IPS-18c (cell line): ENCODE data around the gene HIVEP3.

Source experiments
- H3K4me3 ChIP-seq: 2 replicates; pipeline ENCODE4 v1.7.0; 2013; ENCODE audit warnings: low read depth, mild to moderate bottlenecking, low read length, moderate library complexity; ENCODE audit not compliant: insufficient read depth
- H3K9me3 ChIP-seq: one replicate; pipeline ENCODE4 v1.6.1; 2013; ENCODE audit warnings: mild to moderate bottlenecking, low read length, moderate library complexity; ENCODE audit not compliant: control insufficient read depth, insufficient read depth

Gene HIVEP3

DNA sequence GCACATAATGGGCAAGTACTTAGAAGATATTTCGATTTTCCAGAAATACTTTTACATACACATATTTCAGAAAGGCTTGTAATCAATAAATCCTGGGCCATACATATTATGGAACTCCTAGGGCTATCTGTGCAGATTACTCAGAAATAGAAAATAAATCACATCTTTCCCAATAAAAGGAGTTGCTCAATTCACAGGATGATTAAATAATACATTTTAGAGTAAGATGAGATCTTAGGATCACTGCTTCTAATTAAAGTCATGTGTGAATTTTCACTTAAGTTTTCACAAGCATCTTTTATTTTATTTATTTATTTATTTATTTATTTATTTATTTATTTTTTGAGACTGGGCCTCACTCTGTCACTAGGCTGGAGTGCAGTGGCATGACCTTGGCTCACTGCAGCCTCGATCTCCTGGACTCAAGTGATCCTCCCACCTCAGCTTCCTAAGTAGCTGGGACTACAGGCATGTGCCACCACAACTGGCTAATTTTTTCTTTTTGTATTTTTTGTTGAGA lies 144.2 kb downstream of the HIVEP3 start:
- Histone ChIP-seq H3K9me3 (no peaks in the 10 kb centered on the region), H3K4me3 (no peak overlapping the region)

DNA sequence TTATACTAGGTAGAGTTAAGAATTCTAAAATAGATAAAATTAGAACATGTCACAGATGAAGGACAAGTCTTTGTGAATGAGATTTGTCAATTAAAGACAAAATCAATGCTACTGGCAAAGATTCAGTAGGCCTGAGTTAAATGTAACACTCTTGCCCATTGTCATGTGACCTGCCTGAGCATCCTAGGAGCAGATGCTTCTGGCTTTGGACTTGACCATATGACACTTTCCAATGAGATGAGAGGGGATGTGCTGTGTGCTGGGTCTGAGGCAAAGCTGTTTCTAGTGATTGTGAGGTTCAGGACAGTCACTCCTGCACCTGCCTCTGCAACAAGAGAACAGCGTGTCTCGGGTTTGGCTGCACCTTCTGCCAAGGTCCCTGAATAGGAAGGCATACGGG lies 144.9 kb downstream of the HIVEP3 start:
- Histone ChIP-seq H3K9me3 (no peaks in the 10 kb centered on the region), H3K4me3 (no peak overlapping the region)

DNA sequence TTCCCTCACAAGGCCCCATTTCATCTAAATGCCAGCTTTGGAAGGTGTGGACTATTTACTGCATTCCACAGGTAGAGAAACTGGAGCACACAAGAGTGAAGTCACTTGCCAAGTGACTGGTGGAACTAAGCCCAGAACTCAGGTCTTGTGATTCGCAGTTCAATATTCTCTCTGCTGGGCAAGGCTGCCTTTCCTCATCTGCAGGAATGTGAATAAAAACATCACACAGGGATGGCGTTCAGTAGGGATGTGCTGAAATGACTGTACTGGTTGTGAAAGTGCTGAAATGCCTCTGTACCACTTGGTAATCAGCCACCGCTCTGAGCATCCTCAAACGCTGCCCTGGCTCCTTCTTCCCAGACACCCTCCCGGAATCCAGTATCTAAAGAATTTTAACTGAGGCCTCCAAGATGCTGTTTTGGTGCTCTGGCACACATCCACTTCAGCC lies 145.6 kb downstream of the HIVEP3 start:
- no peaks in the 10 kb centered on the region for H3K9me3 ChIP-seq
- H3K4me3 ChIP-seq: no peak overlapping the region

DNA sequence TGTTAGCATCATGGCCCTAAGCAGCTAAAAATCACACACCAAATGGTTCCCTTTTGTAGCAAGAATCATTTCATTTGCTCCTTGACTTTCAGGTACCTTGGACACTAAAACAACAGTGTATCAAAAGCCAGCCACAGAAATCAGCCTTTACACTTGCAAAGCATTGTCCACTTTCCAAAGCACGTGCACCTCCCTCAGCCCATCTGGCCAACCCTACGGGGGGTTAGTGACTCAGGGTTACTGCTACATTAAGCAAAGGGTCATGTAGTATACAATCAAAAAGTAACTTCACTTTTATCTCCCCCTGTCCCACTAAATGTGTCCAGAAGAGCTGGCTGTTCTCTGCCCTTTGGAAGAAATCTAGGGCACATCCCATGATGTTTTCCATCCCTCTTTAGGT lies 149.7 kb downstream of the HIVEP3 start:
- H3K4me3 ChIP-seq: no peak overlapping the region
- H3K9me3 ChIP-seq: no peaks in the 10 kb centered on the region

DNA sequence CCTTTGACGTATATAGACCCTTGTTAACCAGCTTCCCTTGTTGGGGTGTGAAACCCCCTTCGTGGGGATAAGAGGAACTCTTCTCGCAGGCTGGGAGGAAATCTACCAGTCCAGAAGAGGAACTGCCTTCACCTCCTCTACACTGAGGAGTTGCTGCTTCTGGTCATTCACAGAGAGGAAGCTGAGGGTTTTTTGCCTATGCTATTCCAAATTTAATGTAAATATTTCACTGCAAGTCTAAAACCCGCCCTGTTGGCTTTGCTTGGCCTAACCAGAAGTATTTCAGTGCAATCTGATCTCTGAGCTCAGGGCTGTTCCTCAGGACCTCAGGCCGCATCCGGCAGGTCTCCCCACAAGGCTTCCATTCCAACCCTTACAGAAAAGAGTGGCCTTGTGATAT lies 150.1 kb downstream of the HIVEP3 start:
- Histone ChIP-seq H3K9me3 (no peaks in the 10 kb centered on the region), H3K4me3 (no peak overlapping the region)

DNA sequence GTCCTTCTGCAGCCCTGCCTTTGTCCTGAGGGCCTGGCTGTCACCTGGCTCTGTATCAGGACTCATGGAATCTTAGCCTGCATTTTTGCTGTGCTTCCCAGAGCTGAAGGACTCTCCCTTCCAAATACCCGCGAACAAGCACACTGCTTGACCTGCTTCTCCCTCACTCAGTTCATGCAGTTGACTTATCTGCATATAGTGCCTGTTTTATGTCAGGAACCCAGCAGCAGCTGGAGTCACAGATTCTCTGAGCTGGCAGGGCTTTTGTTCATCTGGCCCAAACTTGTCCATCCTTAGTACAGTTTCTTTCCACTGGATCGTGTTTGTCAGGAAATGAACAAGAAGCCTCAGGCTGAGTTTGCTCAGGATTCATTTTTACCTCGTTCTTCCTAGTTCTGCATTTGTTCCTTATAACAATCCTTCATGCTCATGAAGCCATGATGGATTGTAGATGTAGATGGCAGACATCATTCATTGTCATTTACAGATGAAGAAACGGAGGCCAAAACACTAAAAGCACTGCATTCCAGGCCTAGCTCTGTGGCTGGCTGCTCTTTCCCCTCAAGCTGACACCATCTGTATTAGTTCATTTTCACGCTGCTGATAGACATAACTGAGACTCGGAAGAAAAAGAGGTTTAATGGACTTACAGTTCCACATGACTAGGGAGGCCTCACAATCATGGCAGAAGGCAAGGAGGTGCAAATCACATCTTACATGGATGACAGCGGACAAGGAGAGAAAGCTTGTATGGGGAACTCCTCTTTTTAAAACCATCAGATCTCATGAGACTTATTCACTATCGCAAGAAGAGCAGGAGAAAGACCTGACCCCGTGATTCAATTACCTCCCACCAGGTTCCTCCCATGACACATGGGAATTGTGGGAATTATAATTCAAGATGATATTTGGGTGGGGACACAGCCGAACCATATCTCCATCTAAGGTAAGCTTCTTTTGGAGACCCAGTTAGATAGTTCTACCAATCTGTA lies 150.9 kb downstream of the HIVEP3 start:
- no peak overlapping the region for H3K4me3 ChIP-seq

DNA sequence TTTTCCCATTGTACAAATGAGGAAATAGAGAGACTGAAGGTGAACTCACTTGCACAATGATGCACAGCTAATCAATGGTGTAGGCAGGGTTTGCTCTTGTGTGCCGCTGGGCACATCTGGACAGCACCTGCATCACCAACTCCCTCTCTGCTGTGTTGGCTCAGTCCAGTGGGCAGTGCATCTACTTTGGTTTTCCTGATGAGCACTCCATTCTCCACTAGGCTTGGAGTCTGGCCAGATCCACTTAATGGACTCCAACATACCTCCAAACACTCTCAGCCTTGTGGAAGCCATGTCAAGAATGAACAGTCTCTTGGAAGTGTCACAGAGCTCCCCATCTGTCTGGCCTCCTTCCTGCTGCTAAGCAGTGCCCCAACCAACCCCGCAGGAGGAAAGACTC lies 152.2 kb downstream of the HIVEP3 start:
- Histone ChIP-seq H3K9me3 (peaks cover 4% of the 10 kb centered on the region), H3K4me3 (no peak overlapping the region)

More for the DNA sequence above, 150.9 kb downstream of the HIVEP3 start:
- no peaks in the 10 kb centered on the region for H3K9me3 ChIP-seq

DNA sequence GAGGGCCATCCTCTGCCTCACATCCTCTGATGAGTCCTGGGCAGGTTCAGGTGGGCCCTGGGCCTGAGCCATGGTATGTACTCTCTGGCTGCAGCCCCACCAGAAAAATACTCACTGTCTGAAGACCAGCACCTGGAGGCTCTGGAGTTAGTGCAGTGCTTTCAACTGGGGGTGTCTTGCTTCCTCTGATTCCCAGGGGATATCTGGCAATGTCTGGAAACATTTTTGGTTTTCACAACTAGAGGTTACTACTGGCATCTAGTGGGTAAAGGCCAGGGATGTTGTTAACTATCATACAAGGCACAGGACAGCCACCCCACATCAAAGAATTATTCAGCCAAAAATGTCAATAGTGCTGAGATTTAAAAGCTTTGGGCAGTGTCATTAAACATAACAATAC lies 152.7 kb downstream of the HIVEP3 start:
- no peak overlapping the region for H3K4me3 ChIP-seq

DNA sequence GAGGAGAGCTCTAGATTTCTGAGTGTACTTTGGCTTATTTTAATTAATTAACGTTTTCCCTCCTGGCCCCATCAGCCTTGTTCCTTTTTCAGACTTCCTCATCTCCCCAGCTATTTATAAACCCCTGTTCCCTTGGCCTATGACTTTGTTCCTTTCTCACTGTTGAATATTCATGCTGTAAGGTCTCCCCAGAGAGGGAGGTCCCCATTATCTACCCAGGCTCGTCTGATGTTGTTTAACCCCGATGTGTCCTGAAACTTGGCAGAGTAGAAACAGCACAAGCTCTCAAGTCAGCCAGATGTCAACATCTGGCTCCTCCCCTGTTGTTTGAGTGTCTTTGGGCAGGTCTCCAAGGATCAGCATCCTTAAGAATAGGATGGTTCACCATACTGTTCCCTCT lies 153.6 kb downstream of the HIVEP3 start:
- Histone ChIP-seq H3K4me3 (no peak overlapping the region), H3K9me3 (peaks cover 4% of the 10 kb centered on the region)

More for the DNA sequence above, 152.7 kb downstream of the HIVEP3 start:
- H3K9me3 ChIP-seq: peaks cover 4% of the 10 kb centered on the region

DNA sequence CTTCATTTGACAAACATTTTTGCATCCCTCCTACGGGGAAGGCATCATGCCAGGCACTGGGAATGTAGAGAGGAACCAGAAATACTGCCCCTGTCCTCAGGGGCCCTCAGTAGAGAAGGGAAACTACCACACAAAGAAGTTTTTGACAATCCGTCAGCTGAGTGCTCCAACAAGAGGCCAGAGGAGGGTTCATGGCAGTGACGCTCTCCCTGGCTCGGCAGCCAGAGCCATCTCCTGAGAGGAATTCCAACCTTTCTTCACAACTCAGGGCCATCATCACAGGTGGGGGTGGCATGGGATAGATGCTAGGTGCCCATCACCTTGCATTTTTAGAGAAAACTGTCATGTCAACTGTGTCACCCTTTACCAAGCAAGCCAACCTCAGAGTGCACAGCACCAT lies 154.1 kb downstream of the HIVEP3 start:
- H3K4me3 ChIP-seq: no peak overlapping the region
- H3K9me3 ChIP-seq: peaks cover 4% of the 10 kb centered on the region

DNA sequence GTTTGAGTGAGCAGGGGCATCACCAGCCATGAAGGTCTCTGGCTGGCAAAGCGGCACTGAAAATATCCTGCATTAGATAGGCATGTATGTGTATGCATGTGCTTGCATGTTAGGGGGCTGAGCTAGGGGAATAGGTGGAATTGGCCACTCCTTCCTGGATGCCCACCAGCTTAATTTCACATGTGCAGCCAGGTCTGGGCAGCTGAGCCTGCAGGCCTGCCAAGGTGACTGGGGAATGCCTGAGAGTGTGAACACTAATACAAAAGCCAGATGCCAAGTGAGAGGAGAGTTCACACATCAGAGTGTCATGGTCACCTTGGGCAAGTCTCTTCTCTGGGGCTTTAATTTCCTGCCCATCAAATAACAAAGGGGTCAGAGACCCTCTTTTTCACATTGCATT lies 155.9 kb downstream of the HIVEP3 start:
- Histone ChIP-seq H3K4me3 (no peak overlapping the region), H3K9me3 (peaks cover 4% of the 10 kb centered on the region)

DNA sequence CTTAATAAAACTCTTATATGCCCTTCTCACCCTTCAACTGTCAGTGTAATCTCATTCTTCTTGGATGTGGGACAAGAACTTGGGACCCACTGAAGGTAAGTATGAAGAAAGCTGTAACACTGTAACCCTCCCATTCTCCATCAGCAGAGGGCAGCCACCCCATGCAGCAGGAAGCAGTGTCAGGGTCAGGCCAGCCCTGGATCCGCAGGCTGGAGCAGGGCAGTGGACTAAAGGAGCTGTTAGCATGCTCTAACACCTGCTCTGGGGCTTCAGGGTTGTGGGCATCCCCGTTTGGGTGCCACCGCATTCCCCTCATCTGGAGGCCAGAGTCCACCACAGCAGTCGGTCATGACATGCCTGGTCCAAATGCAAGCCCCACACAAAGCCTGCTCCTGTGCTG lies 156.5 kb downstream of the HIVEP3 start:
- Histone ChIP-seq H3K9me3 (peaks cover 4% of the 10 kb centered on the region), H3K4me3 (no peak overlapping the region)

DNA sequence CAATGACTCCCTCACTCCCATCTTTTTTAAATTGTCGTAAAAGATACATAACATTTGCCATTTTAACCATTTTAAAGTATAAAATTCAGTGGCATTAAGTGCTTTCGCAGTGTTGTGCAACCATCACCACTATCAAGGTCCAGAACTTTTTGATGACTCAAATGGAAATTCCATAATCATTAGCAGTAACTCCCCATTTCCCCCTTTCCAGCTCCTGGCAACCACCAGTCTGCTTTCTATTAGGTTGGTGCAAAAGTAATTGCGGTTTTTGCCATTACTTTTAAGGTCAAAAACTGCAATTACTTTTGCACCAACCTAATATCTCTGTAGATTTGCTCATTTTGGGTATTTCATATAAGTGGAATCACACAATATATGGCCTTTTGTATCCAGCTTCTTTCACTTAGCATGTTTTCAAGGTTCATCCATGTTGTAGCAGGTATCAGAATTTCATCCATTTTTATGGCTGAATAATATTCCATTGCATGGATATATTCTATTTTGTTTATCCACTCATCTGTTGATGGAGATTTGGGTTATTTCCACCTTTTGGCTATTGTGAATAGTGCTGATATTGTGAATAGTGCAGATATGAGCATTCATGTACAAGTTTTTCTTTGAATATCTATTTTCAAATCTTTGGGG lies 159.7 kb downstream of the HIVEP3 start:
- Histone ChIP-seq H3K9me3 (peaks cover 4% of the 10 kb centered on the region), H3K4me3 (no peak overlapping the region)

DNA sequence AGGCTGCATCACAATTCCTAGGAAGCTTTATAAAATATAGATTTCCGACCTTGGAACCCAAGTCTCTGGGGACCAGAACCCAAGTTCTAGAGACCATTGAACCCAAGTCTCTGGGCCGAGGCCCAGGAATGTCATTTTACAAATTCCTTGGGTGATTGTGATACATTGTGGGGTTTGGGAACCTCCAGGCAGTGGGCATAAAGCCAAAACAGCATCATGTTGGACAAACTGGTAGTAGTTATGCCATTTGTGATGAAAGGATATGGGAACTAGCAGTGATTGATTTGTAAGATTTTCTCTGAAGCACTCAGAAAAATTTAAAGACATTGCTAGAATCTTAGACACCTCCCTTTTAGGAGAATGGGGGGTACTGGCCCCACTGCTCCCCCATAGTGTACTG lies 160.2 kb downstream of the HIVEP3 start:
- H3K9me3 ChIP-seq: peaks cover 4% of the 10 kb centered on the region
- H3K4me3 ChIP-seq: no peak overlapping the region

DNA sequence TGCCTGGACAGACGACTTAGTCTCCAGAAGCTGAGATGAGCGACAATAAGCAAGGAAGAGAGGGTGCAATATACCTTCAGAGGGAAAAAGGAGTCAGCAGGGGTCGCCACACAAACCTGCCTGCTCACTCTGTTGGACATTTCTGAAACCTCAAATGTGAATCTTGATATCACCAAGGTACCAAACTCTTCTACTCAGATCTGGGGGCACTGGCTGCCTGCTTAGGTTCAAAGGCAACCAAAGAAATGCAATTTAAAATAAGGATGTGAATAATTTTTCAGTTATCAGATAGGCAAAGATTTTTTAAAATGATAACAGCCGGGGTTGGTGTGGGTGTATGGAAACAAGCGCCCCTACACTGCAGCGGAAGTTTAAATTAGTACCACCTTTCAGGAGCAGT lies 164.2 kb downstream of the HIVEP3 start:
- no peaks in the 10 kb centered on the region for H3K9me3 ChIP-seq
- H3K4me3 ChIP-seq: no peak overlapping the region

DNA sequence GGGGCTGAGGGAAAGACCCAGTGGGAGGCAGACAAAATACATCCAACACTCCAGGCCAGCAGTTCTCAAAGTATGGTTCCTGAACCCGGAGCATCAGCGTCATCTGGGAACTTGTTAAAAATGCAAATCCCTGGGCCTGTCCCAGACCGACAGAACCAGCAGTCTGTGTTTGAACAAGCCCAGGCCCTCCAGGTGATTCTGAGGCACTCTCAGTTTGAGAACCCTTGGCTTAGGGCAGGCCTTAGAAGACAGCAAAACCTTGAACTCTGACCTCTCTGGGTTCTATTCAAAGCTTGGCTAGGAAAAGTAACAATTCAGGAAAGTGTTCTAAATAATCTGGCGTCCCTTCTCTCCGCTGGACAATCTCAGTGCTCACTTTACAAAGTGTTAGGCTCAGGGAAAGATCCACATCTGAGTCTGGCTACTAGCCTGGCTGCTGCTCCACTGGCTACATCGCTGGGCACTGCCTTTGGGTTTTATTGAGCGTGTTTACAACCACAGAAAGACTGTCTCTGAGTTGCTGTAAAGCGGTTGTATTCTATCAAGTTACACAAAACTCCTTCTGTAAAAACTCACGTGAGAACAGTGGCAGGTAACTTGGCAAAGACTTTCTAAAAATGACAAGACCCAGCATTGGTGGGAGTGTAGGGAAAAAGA lies 166.1 kb downstream of the HIVEP3 start:
- Histone ChIP-seq H3K9me3 (no peaks in the 10 kb centered on the region), H3K4me3 (no peak overlapping the region)

DNA sequence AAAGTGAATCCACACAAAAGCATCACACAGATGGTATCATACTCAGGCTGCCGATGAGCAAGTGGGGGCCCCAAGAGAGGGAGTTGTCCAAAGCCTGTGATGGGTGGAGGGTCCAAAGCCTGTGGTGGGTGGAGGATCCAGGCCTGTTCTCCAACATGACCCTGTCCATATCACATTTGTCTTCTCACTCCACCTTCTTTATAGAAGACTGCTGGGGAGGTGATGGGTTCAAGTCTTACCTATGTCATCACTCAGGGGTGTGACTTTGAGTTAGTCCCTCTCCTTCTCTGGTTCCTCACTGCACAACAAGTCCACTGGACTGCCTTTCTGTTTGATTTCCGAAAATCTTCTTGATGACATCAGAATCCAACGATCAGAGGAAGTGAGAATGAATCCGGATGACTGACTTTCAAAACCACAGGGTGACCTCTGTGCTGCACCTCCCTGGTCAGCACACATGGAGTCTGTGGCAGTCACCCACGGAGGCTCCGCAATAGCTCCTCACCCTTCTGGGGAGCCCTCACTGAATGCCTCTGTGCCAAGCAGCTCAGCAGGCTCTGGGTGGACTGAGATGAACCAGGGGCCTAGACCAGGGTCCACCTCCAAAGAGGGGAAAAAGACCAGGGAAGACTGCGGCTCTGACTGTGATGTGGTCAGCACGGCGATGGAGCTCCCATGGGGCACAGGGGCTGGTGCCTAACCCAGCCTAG lies 166.8 kb downstream of the HIVEP3 start:
- H3K4me3 ChIP-seq: no peak overlapping the region
- no peaks in the 10 kb centered on the region for H3K9me3 ChIP-seq
